Adipose tissue (tissue), 3 donors: ENCODE data around the gene ZNF385D. TPM values are rescaled to one million over a fixed set of nuclear protein-coding genes. Genes with fewer than 3 reads are reported as not detected.
"Not testable (repeated sequence)": the region's sequence is repeated elsewhere in the genome, so short reads cannot be mapped to it uniquely, and the experiment has no call there.

Experiments used
- H3K27ac ChIP-seq: one replicate; pipeline ENCODE4 v1.5.1; 2013; ENCODE audit warnings: low read depth, low read length
- WGBS, 3 donors: extraction: QIAGEN DNeasy Blood & Tissue Kit; methylation state at CpG; one replicate each; pipeline ENCODE4 v1.1.7; 2013; 5-methylcytosine and 5-hydroxymethylcytosine counted together
- polyA plus RNA-seq, 3 donors: library from polyadenylated mRNA; stranded (reverse); fragments of 200-250 nt; gene quantifications; one replicate each; pipeline ENCODE4 v1.2.3, GENCODE V29; 2013
- donor health status: healthy with polysubstance abuse.
- donor health status: Bipolar disorder and iron deficiency.
- donor health status: healthy.

The ZNF385D gene
- polyA plus RNA-seq, 3 donors, result 0.49 to 3.9 (median 3.9) TPM

DNA sequence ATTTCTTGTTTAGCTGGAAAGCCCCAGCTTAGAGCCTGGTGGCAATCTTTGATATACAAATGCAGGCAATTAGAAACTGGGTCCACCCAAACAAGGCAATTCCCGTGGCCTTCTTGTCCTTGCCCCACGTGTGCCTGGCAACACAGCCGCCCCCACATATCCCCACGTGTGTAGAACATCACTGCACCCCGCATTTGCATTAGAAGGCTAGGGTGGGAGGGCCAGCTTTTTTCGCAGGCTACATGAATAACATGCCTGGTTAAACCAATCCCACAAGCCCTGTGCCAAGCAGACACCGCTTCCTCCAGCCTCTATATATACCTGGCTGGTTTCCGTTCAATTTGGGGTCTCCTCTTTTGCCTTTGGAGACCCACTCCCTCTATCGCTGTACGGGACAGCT lies 250.2 kb downstream of the ZNF385D start:
- 71 to 85% (median 83%) methylated on average over 10 of the region's 10 CpGs for WGBS, 3 donors
- H3K27ac ChIP-seq, result no peak overlapping the region

DNA sequence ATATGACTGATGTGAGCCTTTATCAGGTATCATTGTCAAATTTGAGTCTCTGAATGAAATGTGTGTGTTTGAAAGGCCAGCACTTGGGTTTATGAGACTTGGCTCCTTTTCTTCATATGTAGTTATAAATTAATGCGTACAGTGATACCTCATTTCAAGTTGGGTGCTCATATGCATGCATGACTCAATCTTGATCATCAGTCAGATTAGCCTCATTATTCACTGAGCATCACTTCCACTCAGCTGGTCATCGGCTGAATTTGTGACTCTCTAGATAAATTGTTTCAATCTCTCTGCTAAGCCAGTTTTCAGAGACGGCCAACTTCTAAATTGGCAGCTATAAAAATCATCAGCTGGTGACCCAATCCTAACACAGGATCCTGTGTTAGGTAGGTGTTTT lies 260.3 kb downstream of the ZNF385D start:
- not testable (repeated sequence) for H3K27ac ChIP-seq
- WGBS, 3 donors, result no CpG with 5 or more reads among the region's 3 CpGs

DNA sequence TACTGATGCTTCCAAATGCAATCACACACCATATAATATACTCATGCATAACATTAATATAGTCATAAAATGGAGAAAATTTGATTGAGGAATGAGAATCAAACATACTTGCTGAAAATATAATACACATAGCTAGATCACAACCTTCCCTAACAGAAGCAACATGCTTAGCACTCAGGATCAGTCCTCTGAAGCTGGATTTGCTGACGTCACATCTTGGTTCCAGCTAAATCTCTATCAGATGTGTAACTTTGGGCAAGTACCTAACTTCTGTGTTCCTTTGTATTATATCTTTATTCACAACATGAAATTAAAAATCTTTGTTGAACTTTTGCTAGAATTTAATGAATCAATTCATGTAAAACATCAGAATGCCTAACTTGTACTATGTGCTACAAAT lies 263.5 kb downstream of the ZNF385D start:
- 72 to 85% (median 83%) methylated on average over 1 of the region's 1 CpG for WGBS, 3 donors

DNA sequence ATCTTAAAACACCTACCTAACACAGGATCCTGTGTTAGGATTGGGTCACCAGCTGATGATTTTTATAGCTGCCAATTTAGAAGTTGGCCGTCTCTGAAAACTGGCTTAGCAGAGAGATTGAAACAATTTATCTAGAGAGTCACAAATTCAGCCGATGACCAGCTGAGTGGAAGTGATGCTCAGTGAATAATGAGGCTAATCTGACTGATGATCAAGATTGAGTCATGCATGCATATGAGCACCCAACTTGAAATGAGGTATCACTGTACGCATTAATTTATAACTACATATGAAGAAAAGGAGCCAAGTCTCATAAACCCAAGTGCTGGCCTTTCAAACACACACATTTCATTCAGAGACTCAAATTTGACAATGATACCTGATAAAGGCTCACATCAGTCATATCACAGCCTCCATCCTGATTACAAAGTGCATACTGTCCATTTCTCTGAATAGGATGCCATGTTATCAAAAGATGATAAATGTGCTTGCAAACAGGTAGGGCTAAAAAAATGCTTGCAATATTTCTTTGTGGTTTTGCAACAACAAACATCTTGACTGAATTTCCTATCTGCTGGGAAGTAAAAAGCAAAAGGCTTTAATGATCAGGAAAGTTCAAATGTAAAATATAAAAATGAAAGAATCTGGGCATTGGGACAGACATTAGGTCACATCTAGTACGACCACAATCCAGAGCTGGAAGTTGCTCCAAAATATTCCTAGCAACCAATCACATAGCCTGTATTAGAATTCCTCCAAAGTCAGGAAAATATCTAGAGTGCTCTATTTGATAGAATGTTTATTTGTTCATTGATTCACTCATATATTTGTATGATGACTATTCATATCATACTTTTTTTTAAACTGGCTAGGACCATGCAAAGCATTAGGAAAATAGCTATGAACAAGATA lies 264.7 kb downstream of the ZNF385D start:
- not testable (repeated sequence) for H3K27ac ChIP-seq
- WGBS, 3 donors, result 27 to 50% (median 46%) methylated on average over 1 of the region's 4 CpGs

More for the DNA sequence above, 263.5 kb downstream of the ZNF385D start:
- no peak overlapping the region for H3K27ac ChIP-seq

DNA sequence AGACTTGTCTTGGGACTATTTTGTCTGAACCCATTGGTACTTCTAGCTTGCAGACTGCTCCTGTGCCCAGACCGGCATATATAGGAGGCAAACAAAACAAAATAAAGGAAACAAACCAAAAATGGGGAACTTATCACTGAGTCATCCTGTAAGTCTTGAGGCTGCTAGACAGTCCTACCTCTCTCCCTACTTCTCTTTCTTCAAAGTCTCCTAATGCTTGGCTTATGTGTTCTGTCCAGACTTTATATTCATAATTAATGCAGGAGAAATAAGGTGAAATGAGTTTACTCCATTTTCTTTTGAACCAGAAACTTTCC lies 266.2 kb downstream of the ZNF385D start:
- H3K27ac ChIP-seq, result no peak overlapping the region
- 62 to 88% (median 87%) methylated on average over 1 of the region's 1 CpG for WGBS, 3 donors

DNA sequence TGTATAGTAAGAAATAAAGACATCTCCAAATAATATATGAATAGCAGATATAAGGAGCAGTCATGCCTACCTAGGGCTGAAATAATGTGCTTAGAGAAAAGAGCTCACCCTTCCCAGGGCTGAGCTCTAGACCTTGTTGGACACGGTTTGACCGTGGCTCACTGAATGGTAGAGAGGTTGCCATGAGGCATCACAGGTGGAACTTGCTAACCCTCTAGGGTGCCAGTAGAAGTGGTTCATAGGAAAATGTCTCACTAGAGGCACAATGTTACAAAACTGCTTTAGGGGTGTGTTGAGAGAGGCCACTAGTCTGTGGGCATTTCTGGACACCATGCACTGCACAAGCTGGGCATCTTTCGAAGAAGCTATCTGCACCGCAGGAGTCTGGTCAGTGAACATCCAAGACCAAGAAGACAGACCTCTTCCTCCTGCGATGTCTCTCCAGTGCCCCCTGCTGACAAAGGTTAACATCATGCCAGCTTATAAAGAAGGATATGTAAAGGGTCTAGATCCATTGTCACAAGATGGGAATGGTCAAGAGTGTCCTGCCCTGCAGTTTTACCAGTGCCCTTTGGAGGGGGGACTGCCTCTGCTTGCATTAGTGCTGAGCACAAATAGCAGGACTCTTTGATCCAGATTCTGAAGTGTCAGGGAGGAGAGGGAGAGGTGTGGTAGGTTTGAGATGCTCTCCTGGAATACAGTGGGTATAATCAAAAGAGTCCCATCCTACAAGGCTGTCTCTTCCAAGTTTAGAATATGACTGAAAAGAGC lies 266.8 kb downstream of the ZNF385D start:
- 53 to 74% (median 66%) methylated on average over 5 of the region's 5 CpGs for WGBS, 3 donors
- H3K27ac ChIP-seq, result no peak overlapping the region

DNA sequence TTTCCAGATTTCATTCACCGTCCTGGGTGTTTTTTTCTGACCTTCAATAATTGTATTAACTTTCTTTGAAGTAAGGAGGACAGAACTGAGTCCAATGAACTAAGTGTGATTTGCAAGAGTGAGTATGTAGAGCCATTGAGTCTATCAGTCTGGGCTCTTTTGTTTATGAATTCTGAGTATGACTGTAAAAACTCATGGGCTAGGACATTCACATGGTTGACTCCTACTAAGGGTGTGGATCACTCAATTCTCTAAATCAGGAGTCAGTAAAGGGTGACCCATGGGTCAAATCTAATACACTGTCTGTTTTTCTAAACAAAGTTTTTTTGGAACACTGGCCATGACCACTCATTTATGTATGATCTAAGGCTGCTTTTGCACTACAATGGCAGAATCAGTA lies 269.0 kb downstream of the ZNF385D start:
- no peak overlapping the region for H3K27ac ChIP-seq
- WGBS, 3 donors, result 69 to 91% (median 90%) methylated on average over 1 of the region's 1 CpG

DNA sequence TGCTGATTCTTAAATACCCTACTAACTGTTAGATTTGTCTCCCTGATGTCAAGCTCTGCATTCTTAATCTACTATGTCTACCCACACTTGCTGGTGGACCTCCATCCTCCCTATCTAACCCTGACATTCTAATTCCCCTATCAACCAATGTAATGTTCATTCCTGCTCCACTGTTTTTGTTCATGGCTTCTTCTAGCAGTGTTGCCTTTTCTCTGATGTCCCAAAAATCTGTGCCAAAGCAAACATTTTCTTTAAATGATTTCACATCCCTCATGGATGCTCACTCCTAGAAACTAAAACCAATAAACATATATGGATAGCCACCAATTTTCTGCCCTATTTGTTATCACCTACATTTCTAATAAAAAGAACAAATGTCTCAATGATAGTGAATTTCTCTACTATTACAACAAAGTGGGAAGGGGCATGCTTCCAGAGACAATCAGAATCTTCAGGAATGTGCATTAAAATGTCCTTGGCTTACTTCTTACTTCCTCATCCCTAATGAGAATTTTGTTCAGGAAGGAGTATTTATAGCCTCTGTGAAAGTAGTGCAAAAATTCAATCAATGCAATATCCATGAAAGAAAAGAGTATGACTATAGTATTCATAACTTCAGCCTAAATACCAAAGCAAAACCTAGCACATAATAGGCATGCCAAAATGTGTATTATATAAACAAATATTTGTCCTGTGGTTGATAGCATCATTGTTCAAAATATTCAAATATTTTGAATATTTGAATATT lies 273.3 kb downstream of the ZNF385D start:
- no peak overlapping the region for H3K27ac ChIP-seq

DNA sequence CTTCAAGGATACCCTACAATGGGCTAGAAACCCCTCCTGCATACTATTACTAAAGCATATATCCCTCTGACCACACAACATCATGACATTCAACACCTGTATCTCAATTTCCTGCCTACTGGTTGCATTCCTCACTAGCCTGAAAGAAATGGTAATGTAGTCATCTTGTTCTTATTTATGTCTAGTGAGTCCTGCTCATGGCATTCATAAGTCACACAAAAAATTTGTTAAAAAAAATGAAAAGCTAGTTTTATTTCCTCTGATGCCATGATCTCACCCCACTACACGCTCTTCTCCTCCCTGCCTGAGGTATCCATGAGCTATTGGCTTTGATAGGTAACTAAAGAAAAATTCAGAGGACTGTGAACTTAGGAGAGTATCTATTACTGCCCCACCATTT lies 284.5 kb downstream of the ZNF385D start:
- no peak overlapping the region for H3K27ac ChIP-seq
- 40 to 91% (median 74%) methylated on average over 1 of the region's 1 CpG for WGBS, 3 donors

DNA sequence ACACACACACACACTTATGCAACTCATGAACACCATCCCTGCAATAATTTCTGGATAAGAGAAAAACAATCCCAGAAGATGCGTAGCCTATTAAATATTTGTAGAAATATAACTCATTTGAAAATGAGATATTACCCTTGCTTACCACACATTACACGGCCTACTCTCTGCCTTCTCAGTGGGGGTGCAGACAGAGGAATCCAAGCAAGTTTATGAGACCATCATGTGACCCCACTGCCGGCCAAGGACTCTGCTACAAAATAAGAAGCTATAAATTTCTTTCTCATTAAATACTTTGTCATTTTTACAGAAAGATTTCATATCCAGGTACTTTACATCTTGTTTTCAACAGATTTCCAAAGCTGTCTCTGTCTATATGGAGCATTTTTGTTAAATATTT lies 286.3 kb downstream of the ZNF385D start:
- WGBS, 3 donors, result 60 to 63% (median 63%) methylated on average over 3 of the region's 3 CpGs
- H3K27ac ChIP-seq, result no peak overlapping the region

DNA sequence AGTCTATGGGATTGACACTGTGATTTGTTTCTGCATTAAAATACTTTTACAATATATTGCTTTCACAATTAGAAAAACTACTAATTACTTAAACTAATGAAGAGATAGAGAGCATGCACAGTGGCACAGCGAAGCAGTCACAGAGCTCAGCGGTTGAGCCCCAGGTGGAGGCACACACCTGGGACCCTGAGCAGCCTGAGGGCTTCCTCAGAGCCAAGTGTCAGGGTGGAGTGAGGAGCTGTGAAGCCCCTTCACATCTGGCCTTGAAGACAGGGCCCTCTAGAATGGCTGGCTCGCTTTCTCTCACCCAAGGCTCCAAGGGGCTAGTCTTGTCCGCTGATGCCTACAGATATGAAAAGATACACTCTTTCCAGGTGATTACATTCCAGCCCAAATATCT lies 287.7 kb downstream of the ZNF385D start:
- no peak overlapping the region for H3K27ac ChIP-seq
- 90 to 95% (median 95%) methylated on average over 4 of the region's 4 CpGs for WGBS, 3 donors

DNA sequence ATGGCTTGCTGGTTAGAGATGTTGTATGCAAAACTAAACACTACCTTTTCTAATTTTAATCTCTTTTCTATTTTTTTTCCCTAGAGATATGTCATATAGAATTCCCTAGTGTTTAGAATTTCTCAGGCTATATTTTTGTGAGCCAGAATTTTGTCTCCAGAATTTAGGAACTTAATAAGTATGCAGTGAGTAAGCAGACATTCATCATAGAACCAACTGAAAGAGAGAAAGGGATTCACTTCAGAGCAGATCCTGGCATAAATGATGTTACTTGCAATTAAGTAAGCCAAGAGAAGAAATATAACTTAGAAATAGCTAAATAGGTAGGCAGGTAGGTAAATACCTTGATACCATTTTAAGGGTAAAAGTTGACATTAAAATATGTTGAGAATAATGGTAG lies 288.9 kb downstream of the ZNF385D start:
- no peak overlapping the region for H3K27ac ChIP-seq

DNA sequence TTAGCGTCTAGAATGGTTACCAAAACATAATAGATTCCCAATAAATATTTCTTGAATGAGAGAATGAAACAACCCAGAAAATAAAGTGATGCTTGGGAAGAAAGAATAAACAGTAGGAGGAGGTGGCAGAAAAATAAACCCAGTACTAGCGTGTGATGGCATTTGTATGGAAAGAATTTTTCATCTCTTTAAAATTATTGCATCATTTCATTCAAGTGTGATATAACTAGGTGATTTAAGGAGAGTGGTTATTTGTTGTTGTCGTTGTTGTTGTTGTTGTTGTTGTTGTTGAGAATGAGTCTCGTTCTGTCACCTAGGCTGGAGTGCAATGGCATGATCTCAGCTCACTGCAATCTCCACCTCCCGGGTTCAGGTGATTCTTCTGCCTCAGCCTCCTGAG lies 293.9 kb downstream of the ZNF385D start:
- no peak overlapping the region for H3K27ac ChIP-seq
- 76 to 88% (median 87%) methylated on average over 5 of the region's 5 CpGs for WGBS, 3 donors

DNA sequence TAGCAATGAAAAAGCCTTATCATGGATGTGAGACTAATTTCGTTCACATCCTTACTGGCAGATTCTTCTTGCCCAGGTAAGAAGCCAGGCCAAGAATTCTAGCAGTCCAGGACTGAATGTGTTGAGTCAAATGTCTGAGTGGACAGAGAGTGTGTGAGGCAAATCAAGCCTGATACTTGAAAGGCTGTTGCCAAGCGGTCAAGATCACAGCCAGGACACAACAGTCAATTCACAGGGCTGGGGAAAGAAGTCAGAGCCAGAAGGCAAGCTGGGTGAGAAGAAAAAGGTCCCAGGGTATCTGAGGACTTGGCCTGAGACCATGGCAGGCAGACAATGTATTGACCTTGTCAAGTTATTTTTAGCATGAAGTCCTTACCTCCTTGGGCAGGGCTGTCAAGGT lies 301.3 kb downstream of the ZNF385D start:
- 30 to 81% (median 78%) methylated on average over 2 of the region's 2 CpGs for WGBS, 3 donors
- no peak overlapping the region for H3K27ac ChIP-seq

DNA sequence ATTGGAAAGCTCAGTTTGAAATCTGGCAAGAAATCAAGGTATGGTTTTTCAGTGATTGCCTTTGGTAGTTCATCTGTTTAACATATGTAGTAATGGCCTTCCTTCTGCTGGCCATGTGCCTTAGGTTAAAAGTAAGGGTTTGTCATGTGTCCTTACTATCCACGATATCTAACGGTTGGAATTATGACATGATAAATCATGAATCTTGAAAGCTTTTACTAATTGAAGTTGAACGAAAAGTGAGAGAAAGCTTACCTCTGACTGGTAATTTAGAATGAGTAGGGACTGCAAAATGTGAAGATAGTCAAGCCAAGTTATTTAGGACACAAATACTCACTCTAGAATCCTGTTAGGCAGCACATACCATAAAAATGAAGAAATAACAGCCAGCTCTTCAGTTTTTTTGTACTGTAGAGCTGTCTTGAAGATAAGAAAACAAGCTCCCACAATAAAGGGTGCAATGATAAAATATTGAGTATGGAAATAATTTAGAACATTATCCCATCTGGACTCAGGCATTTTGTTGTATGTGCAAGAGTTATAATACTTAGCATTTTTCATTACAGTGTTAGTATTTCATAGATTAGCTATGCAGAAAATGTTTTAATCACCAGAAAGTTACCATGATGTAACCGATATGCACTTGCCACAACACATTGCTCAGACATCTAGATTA lies 303.4 kb downstream of the ZNF385D start:
- no peak overlapping the region for H3K27ac ChIP-seq
- 55 to 70% (median 59%) methylated on average over 4 of the region's 4 CpGs for WGBS, 3 donors

DNA sequence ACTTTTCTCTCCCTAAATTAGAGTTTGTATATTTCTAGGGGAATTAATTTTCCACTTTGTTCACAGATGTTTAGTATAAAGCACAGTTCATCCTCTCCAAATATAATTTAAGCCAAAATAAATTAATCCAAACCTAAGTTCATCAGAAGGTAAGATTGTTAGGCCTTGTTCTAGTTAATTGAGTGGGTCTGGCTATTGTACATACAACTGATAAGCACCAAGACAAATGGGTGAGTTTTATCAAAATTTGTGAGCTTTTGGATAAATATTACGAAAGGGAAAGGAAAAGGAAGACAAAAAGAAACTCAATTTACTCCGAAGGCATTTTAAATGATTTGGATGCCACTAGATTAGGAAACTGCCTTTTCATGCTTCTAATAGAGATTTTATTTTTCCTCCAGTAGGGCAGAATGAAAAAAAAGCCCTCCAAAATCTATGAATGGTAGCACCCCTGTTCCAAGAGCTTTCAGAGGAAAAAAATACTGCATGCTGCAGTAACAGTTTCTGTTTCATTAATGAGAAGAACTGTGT lies 304.0 kb downstream of the ZNF385D start:
- WGBS, 3 donors, result 33 to 42% (median 41%) methylated on average over 2 of the region's 2 CpGs
- H3K27ac ChIP-seq, result no peak overlapping the region

DNA sequence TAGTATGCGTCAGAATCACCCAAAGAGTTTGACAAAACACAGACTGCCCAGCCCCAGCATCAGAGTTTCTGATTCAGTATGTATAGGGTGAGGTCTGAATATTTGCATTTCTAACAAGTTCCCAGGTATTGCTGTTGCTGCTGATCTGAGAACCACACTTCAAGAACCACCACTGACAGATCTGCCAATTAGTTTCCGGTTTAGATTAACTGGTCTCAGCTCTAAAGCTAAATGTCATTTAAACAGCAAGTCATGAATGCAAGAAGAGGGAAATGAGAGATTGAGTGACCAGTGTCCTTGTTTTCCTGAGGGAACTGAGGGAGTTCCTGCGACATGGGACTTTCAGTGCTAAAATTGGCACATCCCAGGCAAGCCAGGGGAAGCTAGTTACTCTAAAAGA lies 305.0 kb downstream of the ZNF385D start:
- no peak overlapping the region for H3K27ac ChIP-seq
- 60 to 79% (median 67%) methylated on average over 3 of the region's 3 CpGs for WGBS, 3 donors

DNA sequence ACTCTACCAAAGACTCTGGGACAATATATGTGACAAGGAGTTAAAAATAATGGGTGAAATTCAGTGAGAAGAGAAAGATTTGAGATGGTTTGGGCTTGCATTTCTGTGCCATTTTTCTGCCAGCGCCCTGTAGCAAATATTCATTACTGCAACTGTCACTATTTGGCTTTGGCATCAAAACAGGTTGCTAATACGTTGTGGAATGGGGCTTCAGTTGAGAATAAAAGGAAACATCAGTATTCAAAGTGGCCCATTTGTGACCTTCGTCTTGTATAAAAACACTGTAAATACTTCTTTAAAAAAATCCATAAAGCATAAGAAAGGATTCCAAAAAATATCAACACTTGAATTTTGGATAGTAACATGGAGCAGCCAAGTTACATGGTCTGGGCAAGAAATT lies 309.2 kb downstream of the ZNF385D start:
- WGBS, 3 donors, result 55 to 81% (median 78%) methylated on average over 3 of the region's 3 CpGs
- no peak overlapping the region for H3K27ac ChIP-seq
